Prostate gland (tissue), 2 donors: ENCODE results near the gene CCDC122. TPM values are rescaled to one million over a fixed set of nuclear protein-coding genes. Genes with fewer than 3 reads are reported as not detected.
A peak's percentile ranks its signal among the peaks of the same experiment; 100 is the strongest.

ENCODE experiments used
- DNase-seq: peaks from one replicate; pipeline ENCODE4 v3.0.0-alpha.2; 2019; ENCODE audit warnings: low spot score
- H3K27ac ChIP-seq, 2 donors: fragments of 200-600 bp; sonication (generic); 2 replicates each; pipeline ENCODE4 v1.5.1; 2017 to 2019
- H3K27me3 ChIP-seq: fragments of 200-600 bp; sonication (generic); replicated peaks from 2 replicates; pipeline ENCODE4 v1.5.1; 2019; ENCODE audit not compliant: insufficient read depth
- H3K36me3 ChIP-seq, 2 donors: fragments of 200-600 bp; sonication (generic); 1 replicate in 1 of 2; 2 replicates in 1 of 2; pipeline versions ENCODE4 v1.5.1 to v1.8.1; 2017 to 2019
- H3K4me1 ChIP-seq: fragments of 200-600 bp; sonication (generic); replicated peaks from 2 replicates; pipeline ENCODE4 v1.5.1; 2019
- H3K4me3 ChIP-seq, 2 donors: fragments of 200-600 bp; sonication (generic); 2 replicates each; pipeline ENCODE4 v1.5.1; 2017 to 2019
- H3K9me3 ChIP-seq: fragments of 200-600 bp; sonication (generic); 2 replicates; pipeline ENCODE4 v1.5.1; 2017
- POLR2A ChIP-seq: fragments of 450-650 bp; IDR thresholded peaks from one replicate; pipeline ENCODE4 v1.6.1; 2016; ENCODE audit warnings: antibody characterized with exemption, mild to moderate bottlenecking
- POLR2AphosphoS5 ChIP-seq: sonication (generic); formaldehyde crosslinking; IDR thresholded peaks from one replicate; pipeline ENCODE4 v1.6.1; 2017; ENCODE audit warnings: antibody characterized with exemption
- WGBS: methylation state at CpG from one replicate; pipeline ENCODE4 v1.1.5; 2018; 5-methylcytosine and 5-hydroxymethylcytosine counted together
- intact Hi-C: fragments of 100-400 bp; cut with DNase I; formaldehyde crosslinking; loops from one replicate; pipeline ENCODE4 v1.14.2; 2022
- total RNA-seq, 2 donors: library from RNA; depleted of rRNA; stranded (reverse); fragments of >200 nt; gene quantifications; one replicate each; pipeline ENCODE4 v1.1.0, GENCODE V29; 2016
- TF ChIP-seq, protein P1 (sequence below), 4 experiments: fragments of 200-600 bp in 2 of 4; fragments of 450-650 bp in 2 of 4; sonication (generic) in 2 of 4; IDR thresholded peaks; 1 replicate in 3 of 4; 2 replicates in 1 of 4; pipeline ENCODE4 v1.5.1; 2016 to 2019; ENCODE audit warnings: antibody characterized with exemption in 4 of 4, mild to moderate bottlenecking in 2 of 4, moderate library complexity in 2 of 4

Gene CCDC122
- total RNA-seq, 2 donors from 2014 or later, result 13.8 to 14.1 TPM

DNA sequence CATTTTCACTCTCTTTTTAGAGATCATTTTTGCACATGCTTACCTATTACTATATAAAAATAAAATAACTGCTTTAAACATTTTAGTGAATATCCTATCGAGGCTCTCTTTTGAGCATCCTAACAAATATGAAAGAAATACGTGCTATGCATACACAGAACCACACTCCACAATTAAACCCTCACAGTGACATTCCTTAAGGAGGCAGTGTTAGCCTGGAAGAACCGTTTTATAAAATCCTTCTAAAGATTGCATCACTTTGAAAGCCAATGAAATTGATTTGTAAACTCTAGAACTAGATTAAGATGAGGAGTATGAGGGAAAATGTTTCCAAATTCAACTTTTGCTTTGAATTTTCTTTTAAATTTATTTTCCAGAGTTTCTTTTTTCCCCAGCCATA, 81.7 kb downstream of the CCDC122 start:
- intact Hi-C loops, result no loop called here
- 63% methylated on average over 3 of the region's 3 CpGs for WGBS

DNA sequence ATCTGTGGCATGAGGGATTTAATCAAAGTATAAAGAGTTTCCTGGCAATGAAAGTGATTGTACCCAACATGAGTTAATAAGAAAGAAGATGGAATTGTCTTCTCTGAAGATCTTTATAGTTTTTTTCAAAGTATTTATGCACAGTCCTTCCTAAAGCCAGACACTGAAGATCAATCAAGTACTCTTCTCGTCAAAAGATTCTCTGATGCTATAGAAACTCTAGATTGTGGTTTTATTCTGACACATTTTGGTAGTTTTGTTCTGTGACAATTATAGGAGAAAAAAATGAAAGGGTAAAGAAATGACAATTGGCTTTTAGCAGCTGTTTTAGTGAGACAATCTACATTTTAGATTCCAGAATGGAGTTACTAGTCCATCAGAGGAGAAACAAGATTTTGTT, 82.4 kb downstream of the CCDC122 start:
- intact Hi-C loops, result no loop called here
- H3K27ac ChIP-seq, result no peak overlapping the region
- 91% methylated on average over 1 of the region's 1 CpG for WGBS

More for the DNA sequence above, 81.7 kb downstream of the CCDC122 start:
- no peaks in the 10 kb centered on the region for H3K27me3 ChIP-seq
- DNase-seq, result no peak
- no peak overlapping the region for H3K4me3 ChIP-seq
- H3K9me3 ChIP-seq, result no peaks in the 10 kb centered on the region
- H3K4me1 ChIP-seq, result no peaks in the 10 kb centered on the region
- H3K27ac ChIP-seq, result no peak overlapping the region
- TF ChIP-seq, protein P1, sequence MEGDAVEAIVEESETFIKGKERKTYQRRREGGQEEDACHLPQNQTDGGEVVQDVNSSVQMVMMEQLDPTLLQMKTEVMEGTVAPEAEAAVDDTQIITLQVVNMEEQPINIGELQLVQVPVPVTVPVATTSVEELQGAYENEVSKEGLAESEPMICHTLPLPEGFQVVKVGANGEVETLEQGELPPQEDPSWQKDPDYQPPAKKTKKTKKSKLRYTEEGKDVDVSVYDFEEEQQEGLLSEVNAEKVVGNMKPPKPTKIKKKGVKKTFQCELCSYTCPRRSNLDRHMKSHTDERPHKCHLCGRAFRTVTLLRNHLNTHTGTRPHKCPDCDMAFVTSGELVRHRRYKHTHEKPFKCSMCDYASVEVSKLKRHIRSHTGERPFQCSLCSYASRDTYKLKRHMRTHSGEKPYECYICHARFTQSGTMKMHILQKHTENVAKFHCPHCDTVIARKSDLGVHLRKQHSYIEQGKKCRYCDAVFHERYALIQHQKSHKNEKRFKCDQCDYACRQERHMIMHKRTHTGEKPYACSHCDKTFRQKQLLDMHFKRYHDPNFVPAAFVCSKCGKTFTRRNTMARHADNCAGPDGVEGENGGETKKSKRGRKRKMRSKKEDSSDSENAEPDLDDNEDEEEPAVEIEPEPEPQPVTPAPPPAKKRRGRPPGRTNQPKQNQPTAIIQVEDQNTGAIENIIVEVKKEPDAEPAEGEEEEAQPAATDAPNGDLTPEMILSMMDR (IDR thresholded peaks at IDR 0.05), result no peak
- TF ChIP-seq POLR2A, result no peak
- no peak for TF ChIP-seq POLR2AphosphoS5
- no peaks in the 10 kb centered on the region for H3K36me3 ChIP-seq

DNA sequence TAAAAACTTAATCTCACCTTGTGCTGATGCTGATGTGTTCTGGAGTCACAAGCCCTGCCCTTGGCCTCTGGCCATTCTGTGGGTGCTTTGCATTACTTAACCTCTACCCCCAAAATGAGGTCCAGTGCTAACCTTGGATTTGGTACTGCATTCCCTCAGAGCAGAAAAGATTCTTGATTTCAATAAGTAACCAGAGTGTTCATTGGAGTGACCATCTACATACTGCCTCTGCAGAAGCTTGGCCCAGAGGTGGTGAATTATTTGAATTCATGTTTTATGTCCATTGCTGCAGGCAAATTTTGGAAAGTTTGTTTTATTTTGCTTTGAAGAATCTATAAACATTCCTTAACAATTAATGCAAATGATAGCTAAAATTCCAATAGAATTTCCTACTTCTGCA, 85.1 kb downstream of the CCDC122 start:
- Histone ChIP-seq H3K9me3 (no peaks in the 10 kb centered on the region), H3K4me3 (no peak overlapping the region), H3K4me1 (no peaks in the 10 kb centered on the region), H3K27ac (no peak overlapping the region), H3K36me3 (no peaks in the 10 kb centered on the region), H3K27me3 (no peaks in the 10 kb centered on the region)
- no peak for TF ChIP-seq POLR2A
- TF ChIP-seq, protein P1 (IDR thresholded peaks at IDR 0.05), result no peak
- TF ChIP-seq POLR2AphosphoS5, result no peak
- intact Hi-C loops, result no loop called here
- no peak for DNase-seq

More for the DNA sequence above, 82.4 kb downstream of the CCDC122 start:
- Histone ChIP-seq H3K9me3 (no peaks in the 10 kb centered on the region), H3K36me3 (no peaks in the 10 kb centered on the region), H3K4me3 (no peak overlapping the region), H3K27me3 (no peaks in the 10 kb centered on the region), H3K4me1 (no peaks in the 10 kb centered on the region)
- DNase-seq, result no peak
- no peak for TF ChIP-seq POLR2AphosphoS5
- TF ChIP-seq, protein P1 (IDR thresholded peaks at IDR 0.05), result no peak
- no peak for TF ChIP-seq POLR2A

DNA sequence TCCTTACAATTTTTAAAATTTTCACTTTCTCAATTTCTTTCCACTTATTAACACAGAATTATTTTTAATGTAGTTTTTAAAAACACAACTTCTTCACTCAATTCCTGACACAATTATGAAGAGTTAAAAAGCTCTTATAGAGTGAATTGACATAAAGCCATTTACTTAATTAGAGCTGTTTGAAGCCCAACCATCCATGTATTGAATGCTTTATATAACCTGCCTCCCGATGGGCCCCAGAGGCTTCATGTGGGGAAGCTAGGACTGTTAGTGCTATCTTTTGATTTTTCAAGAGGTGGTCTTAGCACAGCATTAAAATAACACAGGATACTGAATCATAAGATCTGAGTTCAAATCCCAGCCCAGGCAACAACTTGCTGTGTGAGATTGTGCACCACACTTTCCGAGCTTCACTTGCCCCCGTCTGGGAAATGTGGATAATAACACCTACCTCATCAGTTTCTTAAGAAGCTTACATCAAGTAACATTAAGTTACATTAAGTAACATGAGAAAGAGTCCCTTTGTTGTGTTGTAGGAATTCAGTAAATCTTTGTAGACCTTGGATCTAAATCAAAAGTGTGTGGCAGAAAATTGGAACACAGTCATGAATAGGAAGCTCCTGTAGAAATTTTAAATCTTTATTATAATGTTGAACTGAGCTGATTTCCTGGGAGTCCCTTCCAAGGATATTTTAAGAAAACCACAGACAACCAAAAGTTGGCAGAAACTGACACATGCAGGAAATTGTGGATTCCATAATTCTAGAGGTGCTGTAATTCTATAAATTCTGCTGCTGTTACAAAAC, 87.3 kb downstream of the CCDC122 start:
- TF ChIP-seq, protein P1 (IDR thresholded peaks at IDR 0.05), result no peak
- no peak for TF ChIP-seq POLR2AphosphoS5
- no peak for TF ChIP-seq POLR2A
- no peaks in the 10 kb centered on the region for H3K4me1 ChIP-seq
- no peaks in the 10 kb centered on the region for H3K9me3 ChIP-seq
- 42% methylated on average over 3 of the region's 3 CpGs for WGBS
- H3K27me3 ChIP-seq, result no peaks in the 10 kb centered on the region
- intact Hi-C loops, result no loop called here
- DNase-seq, result no peak
- H3K27ac ChIP-seq, result no peak overlapping the region
- H3K36me3 ChIP-seq, result no peaks in the 10 kb centered on the region
- no peak overlapping the region for H3K4me3 ChIP-seq

DNA sequence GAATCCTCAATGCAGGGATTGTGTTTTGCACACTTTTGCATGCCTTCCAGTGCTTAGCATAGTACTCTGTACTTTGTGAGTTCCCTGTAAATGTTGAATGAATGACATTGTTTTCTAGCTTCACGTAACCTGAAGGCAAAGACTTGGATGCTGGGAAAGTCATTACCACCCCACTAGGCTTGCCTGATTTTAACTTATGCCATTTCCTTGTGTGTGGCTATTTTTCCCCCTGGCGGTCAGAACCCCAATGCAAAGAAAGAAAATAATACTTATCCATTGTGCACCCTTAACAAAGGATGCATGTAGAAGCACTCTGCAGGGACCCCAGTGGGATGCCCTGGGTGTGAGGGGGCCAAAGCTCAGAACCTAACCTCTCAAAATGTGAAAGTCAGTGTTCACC, 91.5 kb downstream of the CCDC122 start:
- intact Hi-C loops, result loop anchor here (5.0 to 10.0 kb wide), 5 partner anchors 243 to 701 kb away; no protein-coding TSS in a partner anchor
- TF ChIP-seq, protein P1 (IDR thresholded peaks at IDR 0.05), result peak in 3 of 4 experiments; percentile 14 to 17 (median 17)
- no peak for TF ChIP-seq POLR2A
- no peak overlapping the region for H3K4me3 ChIP-seq
- no peaks in the 10 kb centered on the region for H3K36me3 ChIP-seq
- no peaks in the 10 kb centered on the region for H3K9me3 ChIP-seq
- no peaks in the 10 kb centered on the region for H3K27me3 ChIP-seq
- 66% methylated on average over 2 of the region's 2 CpGs for WGBS
- no peak for DNase-seq
- no peak overlapping the region for H3K27ac ChIP-seq
- H3K4me1 ChIP-seq, result no peaks in the 10 kb centered on the region
